Right renal cortex interstitium (tissue), 3 donors: ENCODE results near the gene PAEP. TPM values are rescaled to one million over a fixed set of nuclear protein-coding genes. Genes with fewer than 3 reads are reported as not detected.
"Not testable (repeated sequence)": the region's sequence is repeated elsewhere in the genome, so short reads cannot be mapped to it uniquely, and the experiment has no call there.

Experiments
- DNase-seq, 3 donors: peaks; one replicate each; pipeline ENCODE4 v3.0.0-alpha.2; 2013; ENCODE audit warnings: low read depth in 3 of 3, low spot score in 2 of 3
- polyA plus RNA-seq, 3 donors: library from polyadenylated mRNA; unstranded; fragments of 120-200 nt; gene quantifications; one replicate each; pipeline ENCODE4 v1.2.1, GENCODE V29; 2013; ENCODE audit not compliant: insufficient read length in 3 of 3

The PAEP gene
- polyA plus RNA-seq, 3 donors: 0.28 TPM; not detected in 2

DNA sequence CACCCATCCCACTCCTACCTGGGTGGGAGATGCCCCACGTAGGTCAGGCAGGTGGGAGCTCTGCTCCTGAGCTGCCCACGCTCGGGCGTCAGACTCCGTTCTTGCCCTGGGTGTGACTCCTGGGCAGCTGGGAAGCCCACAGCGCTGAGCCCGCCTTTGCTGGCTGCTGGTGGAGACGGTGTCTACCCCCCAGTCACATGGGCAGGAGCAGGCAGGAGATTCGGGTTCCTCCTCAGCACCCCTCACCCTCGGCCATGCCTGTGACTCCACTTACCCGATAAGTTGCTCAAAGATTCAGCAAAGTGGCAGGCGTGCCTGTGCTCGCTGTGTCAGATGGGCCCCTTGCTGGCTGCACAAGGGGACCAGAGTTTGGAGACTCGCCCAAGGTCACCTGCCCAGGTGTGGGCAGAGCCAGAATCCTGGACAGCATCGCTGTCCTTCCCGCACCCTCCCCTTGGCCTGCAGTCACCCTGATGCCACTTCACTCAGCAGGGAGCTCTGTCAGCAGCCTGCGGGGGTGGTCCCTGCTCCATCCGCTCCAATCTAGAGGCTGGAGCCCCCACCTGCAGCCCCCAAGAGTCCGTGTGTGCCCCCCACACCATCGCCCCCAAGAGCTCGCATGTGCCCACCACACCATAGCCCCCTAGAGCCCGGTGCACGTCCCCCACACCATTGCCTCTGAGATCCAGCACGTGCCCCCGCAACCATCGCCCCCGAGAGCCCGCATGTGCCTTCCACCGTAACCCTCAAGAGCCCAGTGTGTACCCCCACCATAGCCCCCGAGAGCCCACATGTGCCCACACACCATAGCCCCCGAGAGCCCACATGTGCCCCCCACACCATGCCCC is 36.1 kb upstream of the PAEP start:
- DNase-seq: no peak

DNA sequence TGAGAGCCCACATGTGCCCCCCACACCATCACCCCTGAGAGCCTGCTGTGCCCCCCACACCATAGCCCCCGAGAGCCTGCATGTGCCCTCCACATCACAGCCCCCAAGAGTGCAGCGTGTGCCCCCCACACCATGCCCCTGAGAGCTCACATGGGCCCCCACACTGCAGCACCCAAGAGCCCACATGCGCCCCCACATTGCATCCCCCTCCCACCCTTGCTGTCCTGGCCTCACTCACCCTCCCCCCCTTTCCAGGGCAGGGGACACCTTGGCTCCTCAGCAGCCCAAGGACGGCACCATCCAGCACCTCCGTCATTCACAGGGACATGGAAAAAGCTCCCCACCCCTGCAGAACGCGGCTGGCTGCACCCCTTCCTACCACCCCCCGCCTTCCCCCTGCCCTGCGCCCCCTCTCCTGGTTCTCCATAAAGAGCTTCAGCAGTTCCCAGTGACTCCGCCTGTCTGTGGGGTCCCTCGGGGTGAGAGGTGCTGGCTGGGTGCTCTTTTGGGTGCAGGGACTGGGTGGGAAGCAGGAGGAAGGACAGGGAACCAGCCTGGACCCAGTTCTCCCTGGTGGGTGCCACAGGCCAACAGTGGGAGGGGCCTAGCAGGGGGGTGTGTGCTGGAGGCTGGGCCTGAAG is 35.3 kb upstream of the PAEP start:
- no peak for DNase-seq

DNA sequence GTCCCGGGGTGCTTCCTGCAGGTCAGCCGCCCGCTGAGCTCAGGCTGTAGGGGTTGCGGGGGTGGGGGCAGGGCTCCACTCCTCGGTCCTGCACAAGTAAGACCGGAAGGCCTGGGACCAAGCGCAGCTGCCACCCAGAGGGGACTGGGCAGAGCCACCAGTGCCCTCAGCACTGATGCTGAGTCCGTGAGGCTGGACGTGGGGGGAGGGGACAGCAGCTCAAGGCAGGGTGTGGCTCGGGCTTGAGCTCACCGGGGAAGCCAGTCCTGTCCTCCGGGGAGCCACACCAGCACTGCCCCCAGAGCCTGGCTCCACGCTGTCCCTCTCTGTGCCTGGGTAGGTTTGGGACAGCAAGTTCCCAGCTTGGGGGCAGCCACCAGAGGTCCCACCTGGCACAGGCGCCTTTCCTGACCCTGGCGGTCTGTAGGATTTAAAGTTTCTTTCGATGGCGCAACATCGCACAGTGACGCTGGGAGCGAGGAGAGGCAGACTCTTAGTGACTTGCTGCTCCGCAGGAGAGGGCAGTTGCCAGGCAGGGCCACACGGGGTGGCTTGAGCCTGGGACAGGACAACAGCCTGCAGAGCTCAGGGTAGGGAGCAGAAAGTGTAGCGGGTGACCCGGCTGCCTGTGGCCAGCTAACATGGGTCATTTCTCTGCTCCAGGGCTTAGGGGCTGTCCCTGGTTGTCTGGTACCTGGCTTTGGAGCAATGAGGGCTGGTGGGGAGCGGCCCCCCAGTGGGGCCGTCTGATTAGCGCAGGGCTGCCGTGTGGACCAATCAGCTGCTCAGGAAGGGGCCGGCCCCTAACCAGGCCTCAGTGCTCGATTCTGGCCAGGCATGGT is 34.6 kb upstream of the PAEP start:
- DNase-seq: no peak

DNA sequence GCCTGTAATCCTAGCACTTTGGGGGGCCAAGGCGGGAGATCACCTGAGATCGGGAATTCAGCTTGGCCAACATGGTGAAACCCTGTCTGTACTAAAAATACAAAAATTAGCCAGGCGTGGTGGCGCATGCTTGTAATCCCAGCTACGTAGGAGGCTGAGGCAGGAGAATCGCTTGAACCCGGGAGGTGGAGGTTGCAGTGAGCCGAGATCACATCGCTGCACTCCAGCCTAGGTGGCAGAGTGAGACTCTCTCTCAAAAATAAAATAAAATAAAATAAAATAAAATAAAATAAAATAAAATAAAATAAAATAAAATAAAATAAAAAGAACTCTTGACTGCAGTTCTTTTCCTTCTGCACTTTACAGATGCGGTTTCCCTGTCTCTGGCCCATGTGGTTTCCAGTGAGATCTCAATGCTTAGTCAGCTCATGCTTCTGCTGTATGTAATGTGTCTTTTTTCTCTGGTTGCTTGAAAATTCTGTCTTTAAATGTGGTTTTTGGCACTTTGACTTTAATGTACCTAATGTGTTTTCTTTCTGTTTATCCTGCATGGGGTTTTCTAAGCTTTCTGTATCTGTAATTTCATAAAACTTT is 32.6 kb upstream of the PAEP start:
- not testable (repeated sequence) for DNase-seq

DNA sequence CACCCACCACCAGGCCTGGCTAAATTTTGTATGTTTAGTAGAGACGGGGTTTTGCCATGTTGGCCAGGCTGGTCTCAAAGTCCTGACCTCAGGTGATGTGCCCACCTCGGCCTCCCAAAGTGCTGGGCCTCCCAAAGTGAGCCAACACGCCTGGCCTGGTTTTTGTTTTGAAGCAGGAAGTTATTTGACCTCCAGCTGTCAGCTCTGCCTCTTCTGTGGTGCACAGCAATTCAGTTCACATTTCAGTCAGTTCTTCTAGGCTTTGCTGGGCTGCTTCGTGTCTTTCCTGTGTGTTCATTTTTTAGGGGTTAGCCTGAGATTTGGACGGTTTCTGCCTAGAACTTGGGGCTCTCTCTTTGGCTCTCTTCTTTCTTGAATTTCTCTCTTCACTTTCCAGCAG is 31.4 kb upstream of the PAEP start:
- no peak for DNase-seq

DNA sequence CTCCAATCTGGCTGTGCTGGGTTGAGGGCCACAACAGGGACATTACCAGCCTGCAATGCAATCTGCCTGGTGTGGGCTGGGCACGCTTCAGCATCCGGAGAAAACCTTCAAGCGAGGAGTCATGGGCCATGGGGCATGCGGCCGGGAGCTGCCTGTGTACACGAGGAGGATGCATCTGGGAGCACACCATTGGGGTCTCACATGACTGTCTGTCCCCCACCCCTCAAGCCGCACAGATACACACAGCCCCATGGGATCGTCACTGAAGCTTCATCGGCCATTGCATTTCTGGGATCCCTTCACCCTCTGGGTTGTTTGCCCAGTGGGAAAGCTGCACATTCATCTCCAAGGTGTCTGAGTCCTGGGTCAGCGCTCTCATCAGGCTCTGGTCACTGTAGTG is 30.5 kb upstream of the PAEP start:
- DNase-seq: no peak

DNA sequence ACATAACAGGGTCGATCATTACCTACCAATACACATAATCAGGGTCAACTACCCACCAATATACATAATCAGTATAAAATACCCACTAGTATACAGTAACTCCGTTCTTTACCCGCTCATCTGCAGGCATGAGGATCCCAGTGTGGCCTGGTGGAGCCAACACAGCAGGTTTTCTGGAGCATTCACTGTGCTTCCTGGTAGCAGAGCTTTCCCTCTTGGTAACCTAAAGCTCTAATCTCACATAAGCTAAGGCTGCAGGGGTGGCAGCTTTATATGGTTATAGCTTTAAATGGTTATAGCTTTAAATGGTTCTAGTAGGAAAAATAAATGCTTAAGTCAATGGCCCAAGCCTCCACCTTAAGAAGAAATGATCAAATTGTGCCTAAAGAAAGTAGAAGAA is 28.4 kb upstream of the PAEP start:
- DNase-seq: no peak

DNA sequence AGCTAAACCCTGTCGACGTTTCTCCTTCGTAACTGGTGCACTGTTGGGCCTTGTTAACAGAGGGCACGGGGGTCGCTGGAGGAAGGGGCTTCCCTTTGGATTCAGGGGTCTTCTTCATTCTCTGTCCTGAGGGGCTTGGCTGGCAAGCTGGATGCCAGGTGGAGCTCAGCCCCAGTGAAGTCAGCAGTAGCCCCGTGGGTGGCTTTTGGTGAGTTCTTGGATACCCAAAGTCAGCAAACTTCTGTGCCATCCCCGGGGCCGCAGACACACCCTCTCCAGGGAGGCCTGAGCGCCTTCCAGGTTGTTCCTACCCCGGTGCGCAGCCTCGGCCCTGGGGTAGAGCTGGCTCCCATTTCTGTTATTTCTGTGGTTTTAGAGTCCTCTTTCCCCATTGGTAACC is 27.9 kb upstream of the PAEP start:
- no peak for DNase-seq

DNA sequence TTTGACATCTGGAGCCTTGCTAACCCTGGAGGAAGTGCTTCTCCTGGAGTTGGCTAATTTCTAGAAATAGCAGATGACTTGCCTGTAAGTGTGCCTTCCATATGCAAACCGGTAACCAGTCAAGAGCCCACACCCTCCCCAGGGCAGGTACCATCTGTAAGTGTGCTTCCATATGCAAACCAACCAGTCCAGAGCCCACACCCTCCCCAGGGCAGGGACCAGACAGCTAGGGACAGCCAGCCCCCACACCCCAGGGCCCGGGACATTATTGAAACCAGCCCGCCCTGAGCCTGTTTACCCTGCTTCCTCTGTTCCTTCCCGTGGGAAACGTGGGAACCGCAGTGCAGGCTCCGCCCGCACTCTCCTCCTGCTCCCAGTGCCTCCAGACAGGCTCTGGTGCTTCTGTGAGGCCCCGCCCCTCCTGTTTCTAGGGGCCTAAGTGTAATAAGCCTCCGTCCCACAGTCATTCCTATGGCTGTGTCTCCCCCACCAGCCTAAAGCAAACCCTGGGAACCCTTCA is 27.3 kb upstream of the PAEP start:
- DNase-seq: not testable (repeated sequence)

DNA sequence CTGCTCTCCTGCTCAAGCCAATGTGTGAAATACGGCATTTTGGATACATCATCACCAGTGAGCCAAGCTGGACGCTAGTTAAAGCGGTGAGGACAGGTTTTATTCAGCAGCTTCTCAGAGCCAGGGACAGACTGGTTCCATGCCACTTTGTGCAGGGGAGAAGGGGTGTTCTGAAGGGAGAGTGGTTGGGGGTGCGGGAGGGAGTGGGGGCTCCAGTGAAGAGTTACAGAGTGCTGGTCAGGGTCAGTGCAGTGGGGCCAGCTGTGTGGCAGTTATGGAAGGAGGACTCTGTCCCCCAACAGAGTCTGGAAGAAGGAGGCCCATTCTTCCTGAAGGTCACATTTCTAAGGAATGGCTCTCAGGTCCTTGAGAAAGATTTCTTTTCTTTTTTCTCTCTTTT is 26.7 kb upstream of the PAEP start:
- DNase-seq: not testable (repeated sequence)

DNA sequence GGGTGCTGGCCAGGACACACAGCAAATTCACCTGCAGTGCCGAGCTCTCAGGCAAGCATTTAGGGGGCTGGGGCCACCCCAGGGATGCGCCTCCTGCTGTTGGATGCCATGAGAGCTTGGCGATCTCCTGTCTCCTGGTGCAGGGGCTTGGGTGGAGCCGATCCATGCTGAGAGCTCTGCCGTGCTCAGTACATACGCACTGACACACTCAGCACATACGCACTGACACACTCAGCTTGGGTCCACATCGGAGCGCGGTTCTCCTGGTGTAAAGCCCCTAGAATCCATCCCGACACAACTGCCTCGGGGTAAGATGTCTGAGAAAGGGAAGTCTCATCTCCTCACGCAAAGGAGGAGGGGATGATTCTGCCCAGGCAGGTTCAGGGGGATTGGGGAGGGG is 25.9 kb upstream of the PAEP start:
- not testable (repeated sequence) for DNase-seq

DNA sequence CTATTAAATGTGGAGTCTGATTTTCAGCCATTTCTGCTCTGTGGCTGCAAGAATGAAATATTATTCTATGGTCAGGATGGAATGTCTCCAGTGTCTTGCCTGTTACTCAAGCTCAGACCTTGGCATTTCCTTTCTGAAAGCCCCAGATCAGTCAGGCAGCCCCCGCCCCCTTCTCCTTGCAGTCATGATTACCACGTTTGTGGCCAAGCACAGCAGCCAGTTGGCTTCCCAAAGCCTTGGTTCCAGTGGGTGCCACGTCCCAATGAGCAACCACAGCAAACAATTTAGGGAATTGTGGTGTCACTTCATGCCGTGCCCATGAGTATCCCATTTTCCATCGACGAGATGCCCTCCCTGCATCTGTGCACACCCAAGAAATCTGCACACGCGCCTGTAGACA is 25.3 kb upstream of the PAEP start:
- no peak for DNase-seq

DNA sequence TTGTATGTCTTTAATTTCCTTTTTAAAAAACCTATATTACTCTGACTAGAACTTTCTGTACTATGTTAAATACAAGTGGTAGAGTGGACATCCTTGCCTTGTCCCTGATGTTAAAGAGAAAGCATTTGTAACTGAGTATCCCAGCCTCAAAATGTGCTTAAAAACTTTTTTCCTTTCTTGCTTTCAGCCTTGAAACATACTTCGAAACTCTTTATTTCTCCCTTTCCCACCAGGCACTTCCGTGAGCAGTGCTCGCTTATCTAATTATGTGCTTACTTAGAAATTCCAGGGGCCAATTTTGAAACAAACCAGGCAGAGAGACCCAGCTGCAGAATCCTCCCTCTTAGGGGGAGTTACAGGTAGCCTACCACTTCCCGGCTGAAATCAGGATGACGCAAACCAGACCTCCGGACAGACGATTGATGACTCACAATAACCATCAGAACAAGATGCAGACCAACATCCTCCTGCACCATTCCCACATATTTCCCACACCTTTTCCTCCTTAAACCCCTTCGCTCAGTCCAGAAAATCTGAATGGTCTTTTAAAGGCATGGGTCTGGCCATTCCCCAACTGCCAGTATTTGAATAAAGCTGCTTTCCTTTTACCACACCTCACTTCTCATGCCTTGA is 18.2 kb upstream of the PAEP start:
- DNase-seq: not testable (repeated sequence)

DNA sequence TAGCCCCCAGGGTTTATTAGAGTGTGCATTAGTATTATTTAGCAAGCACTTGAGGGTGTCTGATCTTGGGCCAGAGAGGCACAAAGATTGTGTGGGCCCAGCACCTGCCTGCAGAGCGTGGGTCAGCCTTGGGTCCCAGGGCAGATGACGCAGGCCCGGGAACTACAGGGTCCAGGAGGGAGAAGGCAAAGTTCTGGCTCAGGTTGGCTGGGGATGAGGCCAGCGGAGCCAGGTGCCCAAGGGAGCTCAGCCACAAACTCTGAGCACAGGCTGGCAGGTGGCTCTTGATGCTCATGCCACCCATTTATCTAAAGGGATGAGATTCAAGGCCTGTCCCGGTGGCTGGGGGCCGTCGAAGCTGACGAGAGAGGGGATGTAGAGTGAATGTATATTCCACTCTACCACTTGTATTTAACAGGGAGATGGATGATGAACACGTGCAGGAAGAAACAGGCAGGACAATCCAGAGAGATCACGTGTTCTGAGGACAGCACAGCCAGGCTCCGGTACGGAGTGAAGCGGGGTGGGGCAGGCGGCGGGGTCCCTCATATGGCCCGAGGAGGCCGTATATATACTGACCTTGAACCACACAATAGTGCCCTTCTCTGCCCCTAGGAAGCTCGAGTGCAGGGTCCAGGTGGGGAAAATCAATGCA is 16.4 kb upstream of the PAEP start:
- no peak for DNase-seq

DNA sequence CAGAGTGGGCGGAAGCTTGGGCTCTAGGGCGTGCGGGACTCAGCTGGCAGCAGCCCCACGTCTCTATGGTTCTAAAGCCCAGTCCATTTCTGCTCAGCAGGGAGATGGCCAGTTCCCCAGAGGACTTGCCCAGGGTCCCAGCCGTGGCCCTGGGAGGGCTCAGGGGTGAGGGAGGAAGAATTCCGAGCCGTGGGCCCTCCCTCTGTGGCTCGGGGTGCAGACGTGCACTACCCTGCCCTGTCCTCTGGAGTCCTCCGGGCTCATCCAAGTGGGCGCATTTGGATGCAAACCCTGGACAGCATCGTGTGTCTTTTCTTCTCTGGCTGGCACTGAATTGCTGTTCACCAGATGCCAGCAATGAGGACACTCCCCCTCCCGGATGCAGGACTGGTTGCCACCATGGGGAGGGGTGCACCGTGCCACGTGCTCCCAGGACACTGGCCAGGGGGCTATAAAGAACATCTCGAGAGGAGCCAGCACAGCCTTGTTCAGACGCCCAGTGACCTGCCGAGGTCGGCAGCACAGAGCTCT is 15.8 kb upstream of the PAEP start, which contains the start of gene OBP2A:
OBP2A (plus strand) TSS at position 481 of the 531 bp plus-strand sequence. CDS start 55 bp downstream, outside the sequence.
- not testable (repeated sequence) for DNase-seq

DNA sequence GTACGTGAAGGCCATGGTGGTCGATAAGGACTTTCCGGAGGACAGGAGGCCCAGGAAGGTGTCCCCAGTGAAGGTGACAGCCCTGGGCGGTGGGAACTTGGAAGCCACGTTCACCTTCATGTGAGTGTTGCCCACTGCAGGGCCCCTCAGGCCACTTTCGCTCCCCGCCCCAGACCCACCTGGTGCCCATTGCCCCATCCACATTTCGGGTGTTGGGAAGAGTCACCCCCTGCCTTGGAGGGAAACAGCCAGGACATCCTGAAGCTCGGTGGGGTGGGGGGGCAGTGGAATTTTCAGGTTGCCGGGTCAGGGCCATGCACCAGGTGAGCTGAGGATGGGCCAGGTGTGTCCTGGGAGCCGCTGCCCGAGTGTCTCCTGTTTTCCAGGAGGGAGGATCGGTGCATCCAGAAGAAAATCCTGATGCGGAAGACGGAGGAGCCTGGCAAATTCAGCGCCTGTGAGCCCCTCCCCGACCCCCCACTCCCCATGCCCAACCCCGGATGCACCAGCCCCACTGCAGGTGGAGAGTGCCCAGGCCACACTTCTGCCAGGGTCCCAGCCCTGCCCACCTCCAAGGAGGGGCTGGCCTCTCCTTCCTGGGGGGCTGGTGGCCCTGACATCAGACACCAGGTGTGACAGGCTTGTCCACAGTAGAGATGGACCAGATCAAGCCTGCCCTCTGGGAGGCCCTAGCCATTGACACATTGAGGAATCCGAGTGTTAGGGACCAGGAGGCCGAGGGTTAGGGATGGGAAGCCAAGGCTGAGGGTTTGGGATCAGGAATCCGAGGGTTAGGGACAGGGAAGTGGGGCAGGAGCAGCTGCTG is 14.6 kb upstream of the PAEP start:
- DNase-seq: not testable (repeated sequence)

DNA sequence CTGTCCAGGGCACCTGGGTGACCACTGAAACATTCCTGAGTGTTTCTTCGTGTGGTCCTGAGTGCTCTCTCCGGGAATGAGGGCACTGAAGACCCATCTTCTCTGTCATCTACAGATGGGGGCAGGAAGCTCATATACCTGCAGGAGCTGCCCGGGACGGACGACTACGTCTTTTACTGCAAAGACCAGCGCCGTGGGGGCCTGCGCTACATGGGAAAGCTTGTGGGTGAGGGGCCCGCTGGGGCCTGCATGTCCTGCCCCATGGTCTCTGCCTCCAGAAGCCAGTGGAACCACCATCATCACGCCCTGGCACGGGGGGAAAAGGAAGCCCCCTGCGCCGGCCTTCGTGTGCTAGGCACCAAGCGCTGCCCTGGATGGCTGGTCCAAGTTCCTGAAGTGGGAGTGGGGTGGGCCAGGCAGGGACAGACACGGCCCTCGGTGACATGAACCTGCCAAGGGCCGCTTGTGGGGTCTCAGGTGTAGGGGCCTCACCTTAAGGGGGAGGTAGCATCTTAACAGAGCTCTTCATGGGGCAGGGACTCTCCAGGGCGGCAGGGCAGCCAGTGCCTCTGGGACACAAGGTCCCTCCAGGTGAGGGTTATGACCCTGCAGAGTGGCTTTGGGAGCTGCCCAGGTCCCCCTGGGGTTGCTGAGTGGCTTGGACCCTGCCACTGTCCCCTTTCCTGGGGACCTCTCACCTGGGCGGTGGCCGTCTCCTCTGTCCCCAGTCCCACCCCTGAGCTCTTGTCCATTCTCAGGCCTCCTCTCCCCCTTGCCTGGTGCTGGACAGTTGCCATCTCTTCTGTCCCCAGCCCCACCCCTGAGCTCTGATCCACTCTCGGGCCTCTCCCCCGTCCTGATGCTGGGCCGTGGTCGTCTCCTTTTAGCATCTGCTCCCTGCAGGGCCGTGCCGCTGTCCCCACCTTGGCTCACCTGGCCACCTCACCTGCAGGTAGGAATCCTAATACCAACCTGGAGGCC is 13.5 kb upstream of the PAEP start:
- DNase-seq: no peak
